GM20431 (cell line): ENCODE measurements around the gene ARHGEF4.

Experiments
- in situ Hi-C: fragments of 300-500 bp; cut with MseI, MboI; formaldehyde crosslinking; loops from one replicate; pipeline ENCODE4 v1.15.0; 2020; ENCODE audit warnings: low sequenced_read_pairs; ENCODE audit not compliant: unreplicated experiment

The ARHGEF4 gene

GRCh38 chr2:130848526-130849210 is 12.0 kb downstream of the ARHGEF4 start:
- in situ Hi-C loops = no loop called here

DNA sequence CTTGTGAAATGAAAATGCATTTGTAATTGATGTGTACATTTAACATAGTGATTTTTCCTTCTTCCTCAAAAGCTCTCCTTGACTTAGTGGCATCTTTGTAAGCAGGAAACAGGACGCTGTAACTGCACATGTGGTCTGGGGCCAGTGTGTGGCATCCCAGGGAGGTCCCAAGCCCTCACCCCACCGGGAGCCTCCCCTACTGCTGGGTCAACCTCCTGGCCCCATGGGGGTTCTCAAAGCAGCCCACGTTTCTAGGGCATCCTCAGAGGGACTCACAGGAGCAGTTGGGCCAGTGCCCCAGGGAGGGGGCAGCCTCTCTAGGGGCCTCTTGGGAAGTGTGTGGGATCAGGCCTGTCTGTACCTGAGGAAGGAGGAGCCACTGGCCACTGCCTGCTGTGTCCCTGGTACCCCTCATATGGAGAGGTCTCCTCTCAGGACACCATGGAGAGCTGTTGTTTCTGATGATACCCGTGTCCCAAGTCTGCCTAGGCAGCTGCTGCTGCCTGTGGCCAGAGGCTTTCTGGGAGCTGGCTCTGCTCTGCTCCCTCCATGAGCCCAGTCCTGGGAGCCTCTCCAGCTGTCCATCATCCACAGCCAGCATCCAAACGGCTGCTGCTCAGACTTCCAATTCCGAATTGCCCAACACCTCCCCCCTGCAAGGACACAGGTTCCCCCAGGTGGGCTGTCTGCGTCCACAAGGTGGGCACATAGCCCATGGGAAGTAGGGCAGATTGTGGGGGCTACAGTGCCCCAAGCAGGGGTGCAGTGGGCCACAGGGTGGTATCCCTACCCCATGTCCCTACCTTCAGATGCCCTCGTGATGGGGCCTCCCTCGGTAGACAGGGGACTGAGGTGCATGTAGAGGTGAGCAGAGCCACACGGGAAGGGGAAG is 13.4 kb downstream of the ARHGEF4 start:
- in situ Hi-C loops = no loop called here

GRCh38 chr2:130850788-130851623 is 14.3 kb downstream of the ARHGEF4 start:
- in situ Hi-C loops = no loop called here

DNA sequence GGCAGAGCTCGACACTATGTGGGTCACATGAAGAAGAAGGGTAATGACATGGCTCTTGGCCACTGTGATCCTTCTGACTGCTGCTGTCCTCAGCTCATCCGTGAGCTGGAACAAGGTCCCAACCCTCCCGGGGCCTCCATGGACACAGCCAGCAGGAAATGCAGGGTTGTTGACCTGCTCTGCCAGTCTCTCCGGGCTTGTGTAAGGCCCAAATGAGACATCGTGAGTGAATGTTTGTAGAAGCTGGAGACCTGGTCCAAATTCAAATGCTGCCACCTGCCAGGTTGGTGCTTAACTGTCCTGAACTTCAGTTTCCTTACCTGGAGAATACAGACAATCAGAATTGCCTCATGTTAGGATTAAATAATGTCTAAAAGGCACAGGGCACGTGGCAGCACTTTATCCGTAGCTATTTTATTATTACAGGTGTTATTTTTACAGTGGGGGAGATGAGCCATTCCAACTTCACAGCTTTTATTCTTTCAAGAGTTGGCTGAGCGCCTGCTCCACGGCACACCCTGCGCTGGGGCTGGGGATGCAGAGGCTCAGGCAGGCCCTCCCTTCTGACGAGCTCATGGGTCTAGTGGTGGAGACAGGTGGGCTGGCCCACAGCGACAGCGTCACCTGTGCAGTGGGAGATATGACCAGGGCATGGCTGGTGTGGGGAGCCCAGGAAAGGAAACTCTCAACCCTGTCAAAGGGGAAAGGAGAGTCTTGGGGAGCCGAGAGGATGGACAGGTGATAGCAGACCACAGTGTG is 15.1 kb downstream of the ARHGEF4 start:
- in situ Hi-C loops = no loop called here

- in situ Hi-C loops = no loop called here
Observed at GRCh38 chr2:130852521-130853115, 15.9 kb downstream of the ARHGEF4 start.

DNA sequence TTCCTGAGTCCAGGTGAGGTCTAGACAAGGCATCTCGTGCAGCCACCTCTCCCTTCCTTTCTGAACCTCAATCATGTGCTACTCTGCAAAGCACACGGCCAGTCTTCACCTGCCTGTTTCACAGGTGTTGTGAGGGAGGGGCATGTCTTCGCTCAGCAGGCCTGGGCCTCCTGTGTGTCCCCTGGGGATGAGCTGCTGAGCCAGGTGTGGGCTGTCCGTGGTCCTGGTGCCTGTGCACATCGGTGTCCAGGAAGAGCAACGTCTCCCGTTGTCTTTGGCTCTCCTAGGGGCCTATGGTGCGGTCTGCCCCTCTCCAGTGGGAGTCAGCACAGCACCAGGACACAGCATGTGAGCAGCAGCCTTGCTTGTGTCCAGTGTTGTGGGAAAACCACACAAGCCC is 16.7 kb downstream of the ARHGEF4 start:
- in situ Hi-C loops = no loop called here

DNA sequence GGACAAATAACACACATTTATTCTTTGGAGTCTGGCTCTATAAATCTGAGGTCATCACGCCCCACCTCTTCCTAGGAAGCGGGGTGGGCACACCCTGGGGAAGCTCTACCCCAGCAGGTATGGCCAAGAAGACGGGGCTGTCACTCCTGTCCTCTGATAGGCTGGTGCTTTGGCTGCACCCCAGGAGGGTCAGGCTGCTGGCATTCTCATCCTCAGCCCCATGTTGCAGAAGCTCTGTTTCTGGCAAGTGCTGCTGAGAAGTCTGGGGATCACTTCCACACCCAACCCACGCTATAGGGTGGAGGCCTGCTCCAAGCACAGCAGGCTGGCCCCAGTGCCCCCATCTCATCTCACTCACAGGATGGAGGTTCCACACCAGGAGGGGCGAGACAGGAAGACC is 17.6 kb downstream of the ARHGEF4 start:
- in situ Hi-C loops = no loop called here

DNA sequence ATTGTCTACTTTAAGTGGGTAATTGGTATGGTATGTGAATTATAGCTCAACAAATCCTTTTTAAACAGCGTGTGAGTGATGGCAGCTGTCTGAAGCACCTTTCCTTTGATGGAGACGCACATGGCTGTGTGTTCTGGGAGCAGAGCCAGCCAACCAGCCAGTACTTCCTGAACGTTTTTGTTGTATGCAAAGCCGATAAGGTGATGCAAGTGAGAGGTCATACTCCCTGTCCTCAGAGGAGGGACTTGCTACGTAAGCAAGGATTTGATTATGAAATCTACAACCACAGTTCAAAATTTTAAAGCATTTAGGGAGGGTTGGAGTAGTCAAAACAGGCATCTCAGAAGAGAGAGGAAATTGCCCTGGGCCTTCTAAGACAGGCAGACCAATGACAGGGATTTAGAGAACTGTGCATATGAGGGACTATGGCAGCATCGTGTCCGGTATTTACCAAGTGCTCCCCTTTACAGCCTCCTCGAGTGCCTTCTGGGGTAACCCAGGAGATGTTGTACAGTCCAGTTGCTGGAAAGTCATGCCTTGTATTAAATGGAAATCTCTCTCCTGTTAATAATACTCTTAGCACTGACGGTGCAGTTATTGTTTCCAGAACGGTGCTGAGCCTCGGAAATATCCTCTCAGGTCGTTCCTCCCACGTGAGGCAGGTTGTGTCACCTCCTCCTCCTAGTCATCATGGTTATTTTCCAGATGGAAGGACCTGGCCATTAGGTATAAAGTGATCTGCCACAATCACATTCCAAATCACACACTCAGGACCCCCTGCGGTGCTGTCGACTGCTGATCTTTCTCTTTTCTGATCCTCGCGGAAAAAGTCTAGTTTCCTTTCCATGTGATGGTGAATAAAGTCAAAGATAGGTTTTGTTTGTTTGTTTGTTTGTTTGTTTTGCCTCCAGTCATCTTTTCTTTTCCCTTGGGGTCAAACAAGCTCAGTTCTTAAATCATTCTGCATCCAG is 28.4 kb downstream of the ARHGEF4 start:
- in situ Hi-C loops = no loop called here

GRCh38 chr2:130869441-130870160 is 32.9 kb downstream of the ARHGEF4 start:
- in situ Hi-C loops = no loop called here

DNA sequence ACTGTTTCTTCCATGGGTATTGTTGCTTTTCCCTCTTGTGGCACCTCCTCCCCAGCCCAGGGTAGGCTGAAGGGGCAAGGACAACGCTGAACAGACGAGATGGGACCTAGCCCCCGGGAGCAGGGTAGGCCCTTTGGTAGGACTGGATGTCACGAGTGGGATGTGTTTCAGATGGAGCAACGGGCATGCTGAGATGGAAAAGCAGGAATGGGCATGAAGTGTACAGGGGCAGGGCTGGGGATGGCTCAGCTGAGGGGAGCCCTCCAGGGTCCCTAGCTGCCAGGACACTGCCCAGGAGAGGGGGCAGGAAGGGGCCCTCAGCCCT is 33.4 kb downstream of the ARHGEF4 start:
- in situ Hi-C loops = no loop called here

DNA sequence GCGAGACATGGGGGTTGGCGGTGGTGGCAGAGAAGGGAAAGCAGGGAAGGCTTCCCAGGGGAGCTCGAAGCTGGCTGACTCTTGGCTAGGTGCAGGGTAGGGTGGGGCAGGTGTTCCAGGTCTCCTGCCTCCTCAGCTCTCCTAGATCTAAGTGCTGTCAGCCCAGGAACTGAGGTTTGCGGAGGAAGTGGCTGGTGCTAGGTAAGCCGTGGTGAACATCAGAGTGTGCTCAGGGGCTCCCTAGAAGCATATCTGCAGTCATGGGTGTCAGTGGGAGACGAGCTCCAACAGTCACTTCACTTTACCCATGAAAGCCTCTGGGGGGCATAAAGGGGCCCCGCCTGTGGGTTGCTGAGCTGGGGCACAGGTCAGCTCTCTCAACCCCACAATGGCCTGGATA is 34.1 kb downstream of the ARHGEF4 start:
- in situ Hi-C loops = no loop called here

GRCh38 chr2:130871843-130872740 is 35.4 kb downstream of the ARHGEF4 start:
- in situ Hi-C loops = no loop called here

DNA sequence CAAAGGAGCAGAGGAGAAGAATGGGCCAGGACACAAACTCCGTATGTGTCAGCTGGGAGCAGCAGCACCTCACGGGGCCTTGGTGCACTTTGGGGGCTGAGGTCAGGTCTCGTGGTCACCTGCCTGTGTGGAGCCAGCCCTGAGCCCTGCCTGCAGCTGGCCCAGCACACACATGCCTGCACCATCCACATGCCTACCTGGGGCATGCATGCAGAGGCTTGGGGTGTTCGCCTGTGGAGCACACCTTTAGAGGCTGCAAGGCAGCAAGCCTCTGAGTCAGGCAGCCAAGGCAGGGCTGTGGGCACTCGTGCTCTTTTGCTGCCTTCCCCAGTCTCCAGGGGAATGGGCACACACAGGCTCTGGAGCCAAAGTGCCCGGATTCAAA is 36.0 kb downstream of the ARHGEF4 start:
- in situ Hi-C loops = no loop called here

DNA sequence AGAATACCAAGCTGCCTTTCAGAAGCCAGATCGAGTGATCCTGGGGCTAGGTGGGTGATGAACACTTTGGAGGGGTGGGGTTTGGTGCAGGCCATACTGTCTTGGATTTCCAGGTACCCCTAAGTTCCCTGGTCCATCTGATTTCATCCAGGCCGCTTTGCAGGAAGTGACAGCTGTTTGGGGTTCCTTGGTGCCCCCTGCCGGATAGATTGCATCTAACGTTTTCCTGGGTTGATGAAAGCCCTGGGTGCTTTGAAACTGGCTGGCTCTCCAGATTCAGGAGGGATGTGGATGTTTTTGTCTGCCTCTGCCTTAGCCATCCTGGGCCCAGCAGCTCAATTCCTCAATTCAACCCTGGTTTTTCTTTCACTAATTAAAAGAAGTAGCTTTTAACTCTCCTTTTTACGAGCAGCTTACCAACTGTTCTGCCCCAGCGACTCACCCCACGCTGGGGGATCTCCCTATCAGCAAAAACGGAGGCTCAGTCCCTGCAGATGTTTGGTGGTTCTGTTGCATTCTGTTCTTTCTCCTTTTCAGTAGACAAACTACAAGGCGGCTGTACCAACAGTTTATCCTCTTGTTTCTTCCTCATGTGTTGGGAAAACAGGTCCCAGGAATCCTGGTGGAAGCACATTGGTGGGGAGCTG is 37.1 kb downstream of the ARHGEF4 start:
- in situ Hi-C loops = no loop called here

- in situ Hi-C loops = no loop called here
Observed at GRCh38 chr2:130874512-130874911, 37.8 kb downstream of the ARHGEF4 start.

- in situ Hi-C loops = no loop called here
Observed at GRCh38 chr2:130875935-130876334, 39.2 kb downstream of the ARHGEF4 start.

- in situ Hi-C loops = no loop called here
Observed at GRCh38 chr2:130877258-130877657, 40.5 kb downstream of the ARHGEF4 start.
